WTC11 (cell line): Measurements from ENCODE around the gene ITGA6. TPM values are rescaled to one million over a fixed set of nuclear protein-coding genes. Genes with fewer than 3 reads are reported as not detected.

Source experiments
- ATAC-seq: fragments of 200-7000 bp; cut with Tn5 transposase; 2 replicates; pipeline ENCODE4 v1.10.0; 2021; ENCODE audit warnings: mild to moderate bottlenecking, moderate library complexity
- CTCF ChIA-PET: fragments of 300-600 bp; sonication (Branson Sonifier 250); formaldehyde crosslinking; loops from one replicate; lab custom pipeline; 2021; ENCODE audit warnings: antibody characterized with exemption; lab: Charles Lee
- POLR2A ChIA-PET: fragments of 350-600 bp; sonication (Branson Sonifier 250); formaldehyde crosslinking; loops from one replicate; lab custom pipeline; 2021; ENCODE audit warnings: antibody characterized with exemption; lab: Charles Lee
- DNase-seq: peaks from one replicate; pipeline ENCODE4 v3.0.0; 2021; ENCODE audit warnings: low spot score
- H3K27ac Mint-ChIP-seq: 2 replicates; pipeline ENCODE4 v1.8.0; 2021; ENCODE audit warnings: mixed read lengths
- H3K27me3 Mint-ChIP-seq: 2 replicates; pipeline ENCODE4 v1.8.0; 2021; ENCODE audit warnings: low read depth, mild to moderate bottlenecking, moderate library complexity, mixed read lengths
- H3K36me3 Mint-ChIP-seq: 2 replicates; pipeline ENCODE4 v1.8.0; 2021; ENCODE audit warnings: mixed read lengths
- H3K4me1 Mint-ChIP-seq: 2 replicates; pipeline ENCODE4 v1.8.0; 2022; ENCODE audit warnings: mixed read lengths
- H3K4me3 Mint-ChIP-seq: 2 replicates; pipeline ENCODE4 v1.8.0; 2021; ENCODE audit warnings: mild to moderate bottlenecking, moderate library complexity, mixed read lengths
- H3K9me3 Mint-ChIP-seq: 2 replicates; pipeline ENCODE4 v1.8.0; 2021; ENCODE audit warnings: mixed read lengths
- ELF4 ChIP-seq: sonication (generic); formaldehyde crosslinking; IDR thresholded peaks from 2 replicates; pipeline ENCODE4 v1.8.1; 2022; ENCODE audit warnings: low read depth, mild to moderate bottlenecking, moderate library complexity, missing genetic modification reagents
- FOXJ3 ChIP-seq: sonication (generic); formaldehyde crosslinking; IDR thresholded peaks from 2 replicates; pipeline ENCODE4 v1.9.0; 2021; ENCODE audit warnings: missing genetic modification reagents, mild to moderate bottlenecking, borderline replicate concordance
- NFE2L1 ChIP-seq: sonication (generic); formaldehyde crosslinking; IDR thresholded peaks from 2 replicates; pipeline ENCODE4 v1.8.1; 2023; ENCODE audit warnings: missing genetic modification reagents
- NR2C2 ChIP-seq: sonication (generic); formaldehyde crosslinking; IDR thresholded peaks from 2 replicates; pipeline ENCODE4 v1.8.0; 2022; ENCODE audit warnings: mild to moderate bottlenecking, missing genetic modification reagents
- PRRX2 ChIP-seq: fragments of 250-450 bp; sonication (Bioruptor Pico); IDR thresholded peaks from 2 replicates; pipeline ENCODE4 v1.8.0; 2021; ENCODE audit warnings: mild to moderate bottlenecking
- RELA ChIP-seq: sonication (generic); formaldehyde crosslinking; IDR thresholded peaks from 2 replicates; pipeline ENCODE4 v1.8.1; 2022; ENCODE audit warnings: missing genetic modification reagents, mild to moderate bottlenecking, borderline replicate concordance
- ZNF121 ChIP-seq: sonication (generic); formaldehyde crosslinking; IDR thresholded peaks from 2 replicates; pipeline ENCODE4 v1.8.0; 2023; ENCODE audit warnings: missing genetic modification reagents
- ZNF219 ChIP-seq: sonication (generic); formaldehyde crosslinking; IDR thresholded peaks from 2 replicates; pipeline ENCODE4 v1.8.0; 2023; ENCODE audit warnings: missing genetic modification reagents, mild to moderate bottlenecking, borderline replicate concordance
- total RNA-seq: library from RNA; stranded (reverse); gene quantifications from 3 replicates; pipeline ENCODE4 v1.2.3, GENCODE V29; 2021
- TF ChIP-seq, protein P1 (sequence below): sonication (generic); formaldehyde crosslinking; IDR thresholded peaks from 2 replicates; pipeline ENCODE4 v1.8.1; 2023; ENCODE audit warnings: mild to moderate bottlenecking, moderate library complexity, missing genetic modification reagents
- TF ChIP-seq, protein P2 (sequence below): sonication (generic); formaldehyde crosslinking; IDR thresholded peaks from 2 replicates; pipeline ENCODE4 v1.8.1; 2022; ENCODE audit warnings: missing genetic modification reagents, borderline replicate concordance
- TF ChIP-seq, protein P3 (sequence below): sonication (generic); formaldehyde crosslinking; IDR thresholded peaks from 2 replicates; pipeline ENCODE4 v1.8.0; 2022; ENCODE audit warnings: mild to moderate bottlenecking, missing genetic modification reagents
- TF ChIP-seq, protein P4 (sequence below): fragments of 250-450 bp; sonication (Bioruptor Pico); conservative IDR thresholded peaks from 2 replicates; pipeline ENCODE4 v1.9.0; 2021; ENCODE audit warnings: mild to moderate bottlenecking
- TF ChIP-seq, protein P5 (sequence below): sonication (generic); formaldehyde crosslinking; IDR thresholded peaks from 2 replicates; pipeline ENCODE4 v1.8.1; 2022; ENCODE audit warnings: low read depth, mild to moderate bottlenecking, moderate library complexity, missing genetic modification reagents, borderline replicate concordance
- TF ChIP-seq, protein P6 (sequence below): sonication (generic); formaldehyde crosslinking; IDR thresholded peaks from 2 replicates; pipeline ENCODE4 v1.8.0; 2023; ENCODE audit warnings: missing genetic modification reagents

Gene ITGA6
- total RNA-seq, 1 experiment from 2014 or later = 83.6 TPM

DNA sequence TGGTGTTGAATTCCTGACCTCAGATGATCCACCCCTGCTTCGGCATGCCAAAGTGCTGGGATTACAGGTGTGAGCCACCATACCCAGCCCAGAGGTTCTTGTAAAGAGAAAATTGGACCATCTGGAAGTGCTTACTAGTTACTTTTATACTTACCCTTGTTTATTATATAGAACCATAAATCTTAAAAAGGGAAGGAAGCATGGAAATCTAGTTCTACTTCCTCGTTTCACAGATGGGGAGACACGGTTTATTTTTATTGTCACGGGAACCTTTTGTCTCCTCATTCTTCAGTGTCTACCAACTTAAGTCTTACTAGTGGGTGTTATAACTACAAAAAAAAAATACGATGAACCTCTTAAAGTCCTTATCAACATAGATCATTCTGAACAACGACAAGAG, 82.7 kb downstream of the ITGA6 start (continued):
- TF ChIP-seq, protein P1, sequence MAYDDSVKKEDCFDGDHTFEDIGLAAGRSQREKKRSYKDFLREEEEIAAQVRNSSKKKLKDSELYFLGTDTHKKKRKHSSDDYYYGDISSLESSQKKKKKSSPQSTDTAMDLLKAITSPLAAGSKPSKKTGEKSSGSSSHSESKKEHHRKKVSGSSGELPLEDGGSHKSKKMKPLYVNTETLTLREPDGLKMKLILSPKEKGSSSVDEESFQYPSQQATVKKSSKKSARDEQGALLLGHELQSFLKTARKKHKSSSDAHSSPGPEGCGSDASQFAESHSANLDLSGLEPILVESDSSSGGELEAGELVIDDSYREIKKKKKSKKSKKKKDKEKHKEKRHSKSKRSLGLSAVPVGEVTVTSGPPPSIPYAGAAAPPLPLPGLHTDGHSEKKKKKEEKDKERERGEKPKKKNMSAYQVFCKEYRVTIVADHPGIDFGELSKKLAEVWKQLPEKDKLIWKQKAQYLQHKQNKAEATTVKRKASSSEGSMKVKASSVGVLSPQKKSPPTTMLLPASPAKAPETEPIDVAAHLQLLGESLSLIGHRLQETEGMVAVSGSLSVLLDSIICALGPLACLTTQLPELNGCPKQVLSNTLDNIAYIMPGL (CRISPR knock-in tag) = no peak
- no peak for TF ChIP-seq NR2C2
- TF ChIP-seq, protein P2, sequence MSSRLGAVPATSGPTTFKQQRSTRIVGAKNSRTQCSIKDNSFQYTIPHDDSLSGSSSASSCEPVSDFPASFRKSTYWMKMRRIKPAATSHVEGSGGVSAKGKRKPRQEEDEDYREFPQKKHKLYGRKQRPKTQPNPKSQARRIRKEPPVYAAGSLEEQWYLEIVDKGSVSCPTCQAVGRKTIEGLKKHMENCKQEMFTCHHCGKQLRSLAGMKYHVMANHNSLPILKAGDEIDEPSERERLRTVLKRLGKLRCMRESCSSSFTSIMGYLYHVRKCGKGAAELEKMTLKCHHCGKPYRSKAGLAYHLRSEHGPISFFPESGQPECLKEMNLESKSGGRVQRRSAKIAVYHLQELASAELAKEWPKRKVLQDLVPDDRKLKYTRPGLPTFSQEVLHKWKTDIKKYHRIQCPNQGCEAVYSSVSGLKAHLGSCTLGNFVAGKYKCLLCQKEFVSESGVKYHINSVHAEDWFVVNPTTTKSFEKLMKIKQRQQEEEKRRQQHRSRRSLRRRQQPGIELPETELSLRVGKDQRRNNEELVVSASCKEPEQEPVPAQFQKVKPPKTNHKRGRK = no peak
- no peak for TF ChIP-seq FOXJ3 (CRISPR knock-in tag)
- TF ChIP-seq, protein P3, sequence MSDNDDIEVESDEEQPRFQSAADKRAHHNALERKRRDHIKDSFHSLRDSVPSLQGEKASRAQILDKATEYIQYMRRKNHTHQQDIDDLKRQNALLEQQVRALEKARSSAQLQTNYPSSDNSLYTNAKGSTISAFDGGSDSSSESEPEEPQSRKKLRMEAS (CRISPR knock-in tag) = no peak

DNA sequence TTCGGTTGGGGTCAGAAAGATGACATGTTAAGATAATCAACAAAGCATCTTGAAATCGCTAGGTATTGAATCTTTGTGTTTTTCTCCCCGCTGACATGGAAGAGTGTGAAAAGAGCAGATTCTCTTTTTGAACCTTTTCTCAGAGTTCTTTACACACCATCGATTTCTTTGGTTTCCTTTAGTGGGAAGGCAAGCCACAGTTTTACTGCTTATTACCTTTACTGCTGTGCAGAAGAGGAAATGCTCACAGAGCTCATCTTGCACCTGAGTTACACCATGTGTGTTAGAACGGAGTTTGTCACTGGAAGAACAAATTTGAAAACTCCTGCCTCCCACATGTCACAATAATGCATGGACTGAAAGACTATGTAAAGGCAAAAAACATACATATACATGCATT, 83.2 kb downstream of the ITGA6 start:
- POLR2A ChIA-PET = no interaction called here
- peaks cover 73% of the 10 kb centered on the region for H3K36me3 Mint-ChIP-seq

DNA sequence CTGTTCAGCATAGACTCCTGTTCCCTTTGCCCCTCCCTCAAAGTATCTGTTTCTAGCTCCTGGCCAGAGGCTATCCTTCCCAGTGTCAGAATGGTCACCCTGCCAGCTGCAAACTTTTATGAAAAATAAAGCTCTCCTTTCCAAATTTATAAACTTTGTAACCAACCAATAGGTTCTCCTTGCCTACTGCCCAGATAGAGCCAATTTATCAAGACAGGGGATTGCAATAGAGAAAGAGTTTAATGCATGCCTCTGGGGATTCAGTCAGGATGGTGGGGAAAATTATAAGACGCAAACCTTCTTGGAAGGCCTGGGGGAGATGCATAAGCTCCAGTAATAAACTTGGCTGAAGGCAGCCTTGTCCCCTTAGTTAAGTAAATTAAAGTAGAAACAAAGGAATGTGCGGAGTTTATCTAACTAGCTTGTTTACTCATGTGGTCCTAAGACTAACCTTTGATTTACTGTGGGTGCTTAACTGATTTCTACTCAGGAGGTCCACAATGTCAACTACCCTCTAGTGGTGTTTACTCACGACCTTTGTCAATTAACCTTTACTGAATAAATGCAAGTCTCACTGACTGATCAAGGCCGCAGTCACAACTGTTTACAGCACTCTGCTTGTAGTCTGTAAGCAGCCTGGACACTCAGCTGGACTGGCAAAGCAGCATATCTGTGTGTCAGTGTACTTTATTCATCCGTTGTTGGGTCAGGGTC, 85.6 kb downstream of the ITGA6 start:
- ATAC-seq (no peak), DNase-seq (no peak)
- CTCF ChIA-PET = interaction anchor here (1.7 kb wide), 1 partner anchor 162 kb away, joined by 6 read pairs; no protein-coding TSS in a partner anchor
- H3K27me3 Mint-ChIP-seq = no peaks in the 10 kb centered on the region
- POLR2A ChIA-PET = no interaction called here
- H3K9me3 Mint-ChIP-seq = peaks cover 69% of the 10 kb centered on the region
- no peak overlapping the region for H3K4me3 Mint-ChIP-seq
- H3K27ac Mint-ChIP-seq = no peak overlapping the region
- TF ChIP-seq, protein P4, sequence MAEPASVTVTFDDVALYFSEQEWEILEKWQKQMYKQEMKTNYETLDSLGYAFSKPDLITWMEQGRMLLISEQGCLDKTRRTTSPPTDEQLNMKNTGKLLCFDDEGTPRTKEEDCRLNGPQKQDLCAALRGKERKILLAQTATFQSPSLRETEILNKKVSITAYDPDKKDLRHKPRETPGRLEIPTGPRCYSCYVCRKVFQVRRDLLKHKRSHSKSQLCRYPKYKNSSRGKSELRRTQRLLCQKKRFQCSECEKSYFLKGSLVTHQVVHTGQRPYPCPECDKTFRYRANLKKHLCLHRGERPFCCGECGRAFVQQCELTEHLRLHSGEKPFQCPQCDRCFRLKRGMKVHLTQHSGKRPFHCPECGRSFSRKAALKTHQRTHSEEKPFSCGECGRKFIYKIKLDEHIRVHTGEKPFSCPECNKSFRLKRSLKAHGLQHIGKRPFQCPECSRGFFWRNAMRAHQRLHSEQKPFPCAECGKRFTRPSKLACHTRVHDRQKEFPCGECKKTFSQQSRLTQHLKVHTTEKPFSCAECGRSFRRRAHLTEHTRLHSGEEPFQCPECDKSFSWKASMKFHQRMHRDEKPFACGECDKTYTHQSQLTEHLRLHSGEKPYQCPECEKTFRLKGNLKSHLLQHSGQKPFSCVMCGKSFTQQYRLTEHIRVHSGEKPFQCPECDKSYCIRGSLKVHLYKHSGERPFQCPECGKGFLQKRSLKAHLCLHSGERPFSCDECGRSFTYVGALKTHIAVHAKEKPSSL = no peak
- TF ChIP-seq, protein P5, sequence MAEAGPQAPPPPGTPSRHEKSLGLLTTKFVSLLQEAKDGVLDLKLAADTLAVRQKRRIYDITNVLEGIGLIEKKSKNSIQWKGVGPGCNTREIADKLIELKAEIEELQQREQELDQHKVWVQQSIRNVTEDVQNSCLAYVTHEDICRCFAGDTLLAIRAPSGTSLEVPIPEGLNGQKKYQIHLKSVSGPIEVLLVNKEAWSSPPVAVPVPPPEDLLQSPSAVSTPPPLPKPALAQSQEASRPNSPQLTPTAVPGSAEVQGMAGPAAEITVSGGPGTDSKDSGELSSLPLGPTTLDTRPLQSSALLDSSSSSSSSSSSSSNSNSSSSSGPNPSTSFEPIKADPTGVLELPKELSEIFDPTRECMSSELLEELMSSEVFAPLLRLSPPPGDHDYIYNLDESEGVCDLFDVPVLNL (CRISPR knock-in tag) = no peak
- no peak for TF ChIP-seq ZNF219 (CRISPR knock-in tag)
- no peak for TF ChIP-seq RELA
- TF ChIP-seq ZNF121 (CRISPR knock-in tag) = no peak
- TF ChIP-seq PRRX2 (CRISPR knock-in tag) = no peak
- TF ChIP-seq NFE2L1 = no peak
- no peak for TF ChIP-seq ELF4
- TF ChIP-seq, all 79 proteins: peak for 0
- Mint-ChIP-seq H3K4me1 (peaks cover 9% of the 10 kb centered on the region; the same call in 1 of the 2 replicates), H3K36me3 (peaks cover 55% of the 10 kb centered on the region)

More for the DNA sequence above, 83.2 kb downstream of the ITGA6 start:
- DNase-seq (no peak), ATAC-seq (no peak)
- Mint-ChIP-seq H3K9me3 (peaks cover 56% of the 10 kb centered on the region), H3K27me3 (no peaks in the 10 kb centered on the region), H3K4me1 (peaks cover 9% of the 10 kb centered on the region; the same call in 1 of the 2 replicates), H3K4me3 (no peak overlapping the region), H3K27ac (no peak overlapping the region)
- CTCF ChIA-PET = no interaction called here
- TF ChIP-seq, protein P6, sequence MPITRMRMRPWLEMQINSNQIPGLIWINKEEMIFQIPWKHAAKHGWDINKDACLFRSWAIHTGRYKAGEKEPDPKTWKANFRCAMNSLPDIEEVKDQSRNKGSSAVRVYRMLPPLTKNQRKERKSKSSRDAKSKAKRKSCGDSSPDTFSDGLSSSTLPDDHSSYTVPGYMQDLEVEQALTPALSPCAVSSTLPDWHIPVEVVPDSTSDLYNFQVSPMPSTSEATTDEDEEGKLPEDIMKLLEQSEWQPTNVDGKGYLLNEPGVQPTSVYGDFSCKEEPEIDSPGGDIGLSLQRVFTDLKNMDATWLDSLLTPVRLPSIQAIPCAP (CRISPR knock-in tag) = no peak
